T-helper 22 cell (primary cell): Measurements from ENCODE around the gene NBEA.
"Not testable (repeated sequence)": the region's sequence is repeated elsewhere in the genome, so short reads cannot be mapped to it uniquely, and the experiment has no call there.

Experiments
- DNase-seq: peaks from one replicate; pipeline ENCODE4 v3.0.0-alpha.2; 2020; ENCODE audit warnings: low read depth

Gene NBEA

GRCh38 chr13:34941835-34942731 lies at the start of gene NBEA:
Gene NBEA (plus strand): TSS chr13:34942270. CDS start chr13:34942821, 551 bp downstream.
- peak; percentile 29 for DNase-seq

GRCh38 chr13:34894756-34895155 lies 47.3 kb upstream of the NBEA start:
- DNase-seq, result no peak

GRCh38 chr13:34897220-34897619 lies 44.9 kb upstream of the NBEA start:
- no peak for DNase-seq

GRCh38 chr13:34899888-34900287 lies 42.2 kb upstream of the NBEA start:
- DNase-seq, result no peak

GRCh38 chr13:34900288-34900739 lies 41.8 kb upstream of the NBEA start:
- DNase-seq, result no peak

GRCh38 chr13:34901572-34901971 lies 40.5 kb upstream of the NBEA start:
- DNase-seq, result no peak

- DNase-seq, result no peak
Measured at GRCh38 chr13:34911159-34911558, 30.9 kb upstream of the NBEA start.

- no peak for DNase-seq
Measured at GRCh38 chr13:34913040-34913439, 29.0 kb upstream of the NBEA start.

GRCh38 chr13:34914416-34914815 lies 27.7 kb upstream of the NBEA start:
- DNase-seq, result no peak

GRCh38 chr13:34926508-34926907 lies 15.6 kb upstream of the NBEA start:
- DNase-seq, result no peak

- not testable (repeated sequence) for DNase-seq
Measured at GRCh38 chr13:34928676-34929075, 13.4 kb upstream of the NBEA start.

- DNase-seq, result no peak
Measured at GRCh38 chr13:34931572-34931971, 10.5 kb upstream of the NBEA start.

GRCh38 chr13:34933349-34933748 lies 8.7 kb upstream of the NBEA start:
- DNase-seq, result no peak

- DNase-seq, result no peak
Measured at GRCh38 chr13:34933786-34934185, 8.3 kb upstream of the NBEA start.

GRCh38 chr13:34935841-34936240 lies 6.2 kb upstream of the NBEA start:
- no peak for DNase-seq

- DNase-seq, result no peak
Measured at GRCh38 chr13:34939771-34940170, 2.3 kb upstream of the NBEA start.

- no peak for DNase-seq
Measured at GRCh38 chr13:34941436-34941834, 635 bp upstream of the NBEA start.

- DNase-seq, result no peak
Measured at GRCh38 chr13:34942732-34943435, 814 bp downstream of the NBEA start.

- no peak for DNase-seq
Measured at GRCh38 chr13:34943436-34944273, 1.6 kb downstream of the NBEA start.

- no peak for DNase-seq
Measured at GRCh38 chr13:34944274-34944634, 2.2 kb downstream of the NBEA start.

GRCh38 chr13:34944751-34945150 lies 2.7 kb downstream of the NBEA start:
- no peak for DNase-seq

GRCh38 chr13:34951528-34951927 lies 9.5 kb downstream of the NBEA start:
- DNase-seq, result no peak
